HG03575 (cell line): ENCODE data around the gene RASAL3.

Experiments
- ATAC-seq: cut with Tn5 transposase; IDR thresholded peaks from one replicate; pipeline ENCODE4 v1.9.1; 2021; ENCODE audit not compliant: unreplicated experiment, insufficient number of reproducible peaks, low FRiP score; ENCODE audit errors: extremely low read depth

The RASAL3 gene

GRCh38 chr19:15452111-15453047 is 12.0 kb downstream of the RASAL3 start:
- ATAC-seq: no peak

- no peak for ATAC-seq
Observed at GRCh38 chr19:15450528-15450890, 13.8 kb downstream of the RASAL3 start.

- ATAC-seq: no peak
Observed at GRCh38 chr19:15449620-15450527, 14.5 kb downstream of the RASAL3 start, which contains the start of gene WIZ. WIZ (minus strand) TSS chr19:15449956; CDS start chr19:15448307, 1,649 bp downstream.

- ATAC-seq: no peak
Observed at GRCh38 chr19:15448778-15449619, 15.3 kb downstream of the RASAL3 start.

GRCh38 chr19:15448044-15448777 is 16.1 kb downstream of the RASAL3 start:
- ATAC-seq: no peak

- no peak for ATAC-seq
Observed at GRCh38 chr19:15447057-15447456, 17.3 kb downstream of the RASAL3 start.

GRCh38 chr19:15445807-15446376 is 18.5 kb downstream of the RASAL3 start:
- ATAC-seq: no peak

GRCh38 chr19:15445227-15445605 is 19.1 kb downstream of the RASAL3 start:
- no peak for ATAC-seq

- ATAC-seq: no peak
Observed at GRCh38 chr19:15444505-15445226, 19.7 kb downstream of the RASAL3 start.

- ATAC-seq: no peak
Observed at GRCh38 chr19:15443838-15444237, 20.5 kb downstream of the RASAL3 start.

GRCh38 chr19:15443325-15443724 is 21.0 kb downstream of the RASAL3 start:
- ATAC-seq: no peak

GRCh38 chr19:15442142-15442920 is 22.0 kb downstream of the RASAL3 start:
- ATAC-seq: no peak

- no peak for ATAC-seq
Observed at GRCh38 chr19:15441317-15441716, 23.0 kb downstream of the RASAL3 start.

GRCh38 chr19:15439821-15440641 is 24.3 kb downstream of the RASAL3 start:
- ATAC-seq: no peak

- no peak for ATAC-seq
Observed at GRCh38 chr19:15439078-15439799, 25.1 kb downstream of the RASAL3 start.
